HUES64 (cell line): ENCODE measurements around the gene SP1.

Experiments used
- H3K27ac ChIP-seq: 2 replicates; pipeline ENCODE4 v1.7.0; 2013; ENCODE audit warnings: low read depth, low read length, inconsistent platforms
- H3K27me3 ChIP-seq: 2 replicates; pipeline ENCODE4 v1.6.1; 2013; ENCODE audit warnings: mild to moderate bottlenecking, low read length; ENCODE audit not compliant: insufficient read depth
- H3K36me3 ChIP-seq: 2 replicates; pipeline ENCODE4 v1.6.1; 2013; ENCODE audit warnings: mild to moderate bottlenecking, low read length; ENCODE audit not compliant: insufficient read depth
- H3K4me1 ChIP-seq: 2 replicates; pipeline ENCODE4 v1.6.1; 2013; ENCODE audit warnings: mild to moderate bottlenecking, low read length, moderate library complexity; ENCODE audit not compliant: insufficient read depth
- H3K4me3 ChIP-seq: 2 replicates; pipeline ENCODE4 v1.5.1; 2013; ENCODE audit warnings: mild to moderate bottlenecking, low read length, moderate library complexity
- H3K9ac ChIP-seq: 2 replicates; pipeline ENCODE4 v1.6.1; 2013; ENCODE audit warnings: mild to moderate bottlenecking, low read depth, low read length
- H3K9me3 ChIP-seq: 2 replicates; pipeline ENCODE4 v1.6.1; 2013; ENCODE audit warnings: low read depth, low read length; ENCODE audit not compliant: insufficient read depth
- WGBS: fragments of 150-250, 120-280 bp; methylation state at CpG from one replicate; pipeline ENCODE4 v1.1.7; 2013; ENCODE audit warnings: missing lambda C conversion rate; 5-methylcytosine and 5-hydroxymethylcytosine counted together

Gene SP1

GRCh38 chr12:53464685-53465418 is 84.9 kb downstream of the SP1 start:
- Histone ChIP-seq H3K27ac (peak overlapping the region; percentile 47), H3K27me3 (no peaks in the 10 kb centered on the region), H3K9me3 (no peaks in the 10 kb centered on the region), H3K4me1 (peaks cover 26% of the 10 kb centered on the region; the same call in 1 of the 2 replicates), H3K4me3 (no peak overlapping the region), H3K36me3 (peaks cover 100% of the 10 kb centered on the region), H3K9ac (no peak overlapping the region)
- 93% methylated on average over 11 of the region's 11 CpGs for WGBS

- no peaks in the 10 kb centered on the region for H3K9me3 ChIP-seq
- no peaks in the 10 kb centered on the region for H3K27me3 ChIP-seq
- H3K27ac ChIP-seq: no peak overlapping the region
- H3K4me1 ChIP-seq: peaks cover 18% of the 10 kb centered on the region; the same call in 1 of the 2 replicates
- no peak overlapping the region for H3K4me3 ChIP-seq
- H3K36me3 ChIP-seq: peaks cover 100% of the 10 kb centered on the region
- WGBS: 82% methylated on average over 2 of the region's 2 CpGs
- no peak overlapping the region for H3K9ac ChIP-seq
Observed at GRCh38 chr12:53465679-53466078, 85.7 kb downstream of the SP1 start.
